ENCODE data around the gene MYH1.

MYH1 gene

DNA sequence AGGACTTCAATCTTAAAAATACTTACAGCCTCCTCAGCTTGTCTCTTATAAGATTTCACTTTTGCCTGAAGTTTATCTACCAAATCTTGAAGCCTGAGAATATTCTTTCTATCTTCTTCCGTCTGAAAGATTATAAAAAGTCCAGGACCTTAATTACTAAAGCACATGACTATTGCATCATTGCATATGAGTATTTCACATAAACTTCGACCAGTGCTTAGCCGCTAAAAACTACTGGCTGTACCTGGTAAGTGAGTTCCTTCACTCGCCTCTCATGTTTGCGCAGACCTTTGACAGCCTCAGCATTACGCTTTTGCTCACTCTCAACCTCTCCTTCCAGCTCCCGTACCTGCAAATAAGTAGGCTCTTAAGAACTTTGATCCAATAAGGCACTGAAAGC lies 4.7 kb upstream of the MYH1 start:
- CTCF ChIA-PET = interaction anchor here (0.6 kb wide), 1 partner anchor 130 kb away, joined by 4 read pairs; no protein-coding TSS in a partner anchor
- TF ChIP-seq, protein P1, sequence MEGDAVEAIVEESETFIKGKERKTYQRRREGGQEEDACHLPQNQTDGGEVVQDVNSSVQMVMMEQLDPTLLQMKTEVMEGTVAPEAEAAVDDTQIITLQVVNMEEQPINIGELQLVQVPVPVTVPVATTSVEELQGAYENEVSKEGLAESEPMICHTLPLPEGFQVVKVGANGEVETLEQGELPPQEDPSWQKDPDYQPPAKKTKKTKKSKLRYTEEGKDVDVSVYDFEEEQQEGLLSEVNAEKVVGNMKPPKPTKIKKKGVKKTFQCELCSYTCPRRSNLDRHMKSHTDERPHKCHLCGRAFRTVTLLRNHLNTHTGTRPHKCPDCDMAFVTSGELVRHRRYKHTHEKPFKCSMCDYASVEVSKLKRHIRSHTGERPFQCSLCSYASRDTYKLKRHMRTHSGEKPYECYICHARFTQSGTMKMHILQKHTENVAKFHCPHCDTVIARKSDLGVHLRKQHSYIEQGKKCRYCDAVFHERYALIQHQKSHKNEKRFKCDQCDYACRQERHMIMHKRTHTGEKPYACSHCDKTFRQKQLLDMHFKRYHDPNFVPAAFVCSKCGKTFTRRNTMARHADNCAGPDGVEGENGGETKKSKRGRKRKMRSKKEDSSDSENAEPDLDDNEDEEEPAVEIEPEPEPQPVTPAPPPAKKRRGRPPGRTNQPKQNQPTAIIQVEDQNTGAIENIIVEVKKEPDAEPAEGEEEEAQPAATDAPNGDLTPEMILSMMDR (conservative IDR thresholded peaks at IDR 0.05; ENCODE audit: low read depth) = no peak
- no peak for DNase-seq (ENCODE audit: low spot score)

GRCh38 chr17:10521949-10522348 lies 3.6 kb upstream of the MYH1 start:
- H3K27ac ChIP-seq = no peak overlapping the region
- TF ChIP-seq, protein P1 (conservative IDR thresholded peaks at IDR 0.05; ENCODE audit: low read depth) = no peak
- DNase-seq (ENCODE audit: low spot score) = no peak
- ChIA-PET POLR2A (ENCODE audit: low non-redundant PET) (no interaction called here), CTCF (interaction anchor here (0.7 kb wide), 1 partner anchor 366 kb away, joined by 3 read pairs; no protein-coding TSS in a partner anchor)

More for the DNA sequence above, 4.7 kb upstream of the MYH1 start:
- no peak overlapping the region for H3K27ac ChIP-seq
- POLR2A ChIA-PET (ENCODE audit: low non-redundant PET) = no interaction called here

- ChIA-PET CTCF (no interaction called here), POLR2A (ENCODE audit: low non-redundant PET) (no interaction called here)
- no peak overlapping the region for H3K27ac ChIP-seq
- no peak for DNase-seq (ENCODE audit: low spot score)
- TF ChIP-seq, protein P1 (conservative IDR thresholded peaks at IDR 0.05; ENCODE audit: low read depth) = no peak
Observed at GRCh38 chr17:10516638-10517037, 1.7 kb downstream of the MYH1 start.

GRCh38 chr17:10516065-10516464 lies 2.3 kb downstream of the MYH1 start:
- ChIA-PET POLR2A (ENCODE audit: low non-redundant PET) (no interaction called here), CTCF (no interaction called here)
- TF ChIP-seq, protein P1 (conservative IDR thresholded peaks at IDR 0.05; ENCODE audit: low read depth) = no peak
- DNase-seq (ENCODE audit: low spot score) = no peak
- H3K27ac ChIP-seq = no peak overlapping the region

GRCh38 chr17:10513299-10514067 lies 4.9 kb downstream of the MYH1 start:
- H3K27ac ChIP-seq = no peak overlapping the region
- POLR2A ChIA-PET (ENCODE audit: low non-redundant PET) = no interaction called here
- CTCF ChIA-PET = no interaction called here
- TF ChIP-seq, protein P1 (conservative IDR thresholded peaks at IDR 0.05; ENCODE audit: low read depth) = no peak
- no peak for DNase-seq (ENCODE audit: low spot score)

DNA sequence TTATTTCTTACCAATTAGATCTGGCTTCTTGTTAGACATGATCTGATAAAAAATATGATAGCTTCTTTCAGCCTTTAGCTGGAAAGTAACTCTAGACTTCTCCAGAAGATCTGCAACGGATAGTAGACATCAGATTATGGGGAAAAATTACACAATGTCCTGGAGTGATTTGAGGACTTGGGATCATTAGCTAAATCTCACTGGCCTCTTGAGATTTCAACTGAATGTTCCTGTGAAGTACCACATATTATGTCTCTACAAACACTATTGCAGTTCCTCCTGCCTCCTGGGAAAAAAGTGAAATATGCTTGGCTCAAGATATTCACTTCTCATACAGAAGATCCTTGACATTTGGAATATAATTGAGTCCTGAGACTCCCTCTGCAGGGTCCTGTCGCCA lies 5.5 kb downstream of the MYH1 start:
- DNase-seq (ENCODE audit: low spot score) = no peak
- CTCF ChIA-PET = no interaction called here
- TF ChIP-seq, protein P1 (conservative IDR thresholded peaks at IDR 0.05; ENCODE audit: low read depth) = no peak
- no peak overlapping the region for H3K27ac ChIP-seq
- POLR2A ChIA-PET (ENCODE audit: low non-redundant PET) = no interaction called here

Measured in RWPE1 (cell line).